ENCODE data around the gene TRIM62.

GRCh38 chr1:33206340-33206739 lies 24.5 kb upstream of the TRIM62 start:
- TF ChIP-seq CTCF (IDR thresholded peaks at IDR 0.05; ENCODE audit: insufficient read depth, low read depth, low read length) = no peak
- TF ChIP-seq EZH2 (IDR thresholded peaks at IDR 0.05; ENCODE audit: insufficient read depth, low read length) = no peak

All from astrocyte (in vitro differentiated cells and primary cell).